GM21390 (cell line): ENCODE results near the gene SPECC1.

Experiments
- ATAC-seq: cut with Tn5 transposase; IDR thresholded peaks from one replicate; pipeline ENCODE4 v1.9.1; 2021; ENCODE audit not compliant: unreplicated experiment

The SPECC1 gene

GRCh38 chr17:20122254-20122879 is 113.2 kb downstream of the SPECC1 start:
- no peak for ATAC-seq

DNA sequence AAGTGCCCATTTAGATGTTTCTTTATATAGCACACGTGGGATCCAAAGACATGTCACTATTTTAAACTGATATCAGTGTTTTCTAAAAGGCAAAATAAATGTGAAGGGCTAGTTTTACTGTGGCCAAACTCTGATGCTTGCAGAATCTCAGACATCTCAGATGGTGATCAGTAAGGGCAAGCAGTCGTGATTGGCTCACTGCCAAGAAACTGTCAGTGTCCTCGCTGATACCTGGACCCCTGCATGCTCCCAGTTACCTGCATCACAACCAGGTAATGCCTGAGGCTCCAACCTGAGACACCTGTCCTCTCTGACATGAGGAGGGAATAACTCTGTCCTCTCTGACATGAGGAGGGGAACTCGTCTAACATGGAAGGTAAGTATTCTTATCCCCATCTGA is 114.0 kb downstream of the SPECC1 start:
- ATAC-seq = no peak

DNA sequence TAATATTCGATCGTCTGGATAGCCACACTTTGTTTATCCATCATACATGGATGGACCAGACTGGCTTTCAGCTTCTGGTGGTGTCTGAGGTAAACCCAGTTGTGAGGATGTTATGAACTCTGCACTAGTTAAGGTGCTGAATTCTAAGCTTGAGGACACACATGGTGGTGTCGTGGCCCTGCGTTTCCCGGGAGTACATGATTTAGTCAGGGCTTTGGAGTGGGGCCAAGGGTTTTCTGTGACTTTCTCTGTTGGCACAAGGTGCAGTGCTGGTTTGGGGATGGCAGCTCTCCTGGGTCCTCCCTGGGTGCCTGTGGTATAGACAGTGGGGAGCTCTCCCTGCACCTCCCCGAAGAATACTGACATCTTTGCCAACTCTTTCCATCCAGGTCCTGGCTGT is 116.6 kb downstream of the SPECC1 start:
- no peak for ATAC-seq

GRCh38 chr17:20127360-20128035 is 118.3 kb downstream of the SPECC1 start:
- ATAC-seq = no peak

GRCh38 chr17:20128036-20128667 is 119.0 kb downstream of the SPECC1 start:
- ATAC-seq = no peak

DNA sequence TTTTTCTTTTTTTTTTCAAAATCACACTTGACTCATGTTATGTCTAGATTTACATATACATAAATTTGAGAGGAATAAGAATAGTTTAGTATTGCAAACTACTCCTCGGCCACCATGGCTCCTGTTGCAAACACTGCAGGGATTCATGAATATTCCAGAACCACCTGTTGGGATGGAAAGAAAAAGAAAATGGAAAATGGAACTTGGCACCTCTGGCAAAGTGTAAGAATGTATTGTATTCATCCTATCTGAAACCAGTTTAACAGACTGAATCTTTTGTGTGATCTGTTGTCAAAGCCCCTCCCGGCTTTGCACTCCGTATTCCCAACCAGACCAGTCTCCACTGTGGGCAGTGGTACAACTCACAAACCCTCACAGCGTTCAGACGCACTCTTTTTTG is 124.4 kb downstream of the SPECC1 start:
- ATAC-seq = no peak

GRCh38 chr17:20141198-20141972 is 132.2 kb downstream of the SPECC1 start:
- no peak for ATAC-seq

GRCh38 chr17:20142268-20142667 is 133.1 kb downstream of the SPECC1 start:
- ATAC-seq = no peak

DNA sequence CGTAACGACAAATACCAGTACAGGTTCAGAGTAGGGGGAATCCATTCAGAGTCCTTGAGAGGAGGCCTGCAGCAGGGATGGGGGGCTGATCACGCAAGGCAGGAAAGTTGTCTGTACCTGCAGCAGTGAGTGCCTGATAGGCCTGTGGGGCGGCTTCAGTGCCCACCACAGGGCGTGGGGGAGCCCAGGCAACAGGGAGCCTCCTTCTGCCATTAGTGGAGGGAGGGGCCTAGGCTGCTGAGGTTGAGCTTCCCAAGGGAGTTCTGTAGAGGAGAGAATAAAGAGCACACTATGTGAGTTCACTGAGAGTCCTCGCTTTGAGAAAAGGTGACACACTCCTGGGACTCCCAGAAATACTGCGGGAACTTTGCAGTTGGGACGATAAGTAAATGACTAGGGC is 134.6 kb downstream of the SPECC1 start:
- no peak for ATAC-seq

GRCh38 chr17:20145567-20145966 is 136.4 kb downstream of the SPECC1 start:
- no peak for ATAC-seq

GRCh38 chr17:20149251-20149650 is 140.1 kb downstream of the SPECC1 start:
- no peak for ATAC-seq

DNA sequence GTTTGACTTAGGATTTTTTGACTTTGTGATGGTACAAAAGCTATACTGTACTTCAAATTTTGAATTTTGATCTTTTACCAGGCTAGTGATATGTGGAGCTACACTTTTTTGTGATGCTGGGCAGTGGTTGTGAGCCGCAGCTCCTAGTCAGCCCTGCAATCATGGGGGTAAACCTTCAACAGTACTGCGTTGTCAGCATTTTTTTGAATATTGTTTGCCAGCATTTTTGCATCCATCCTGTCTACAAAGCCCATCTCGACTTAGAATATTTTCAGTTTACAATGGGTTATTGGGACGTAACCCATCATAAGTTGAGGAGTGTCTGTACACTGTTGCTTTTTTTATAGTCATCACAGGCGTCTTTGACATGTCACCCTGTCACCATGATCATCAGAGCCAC is 142.0 kb downstream of the SPECC1 start:
- no peak for ATAC-seq

DNA sequence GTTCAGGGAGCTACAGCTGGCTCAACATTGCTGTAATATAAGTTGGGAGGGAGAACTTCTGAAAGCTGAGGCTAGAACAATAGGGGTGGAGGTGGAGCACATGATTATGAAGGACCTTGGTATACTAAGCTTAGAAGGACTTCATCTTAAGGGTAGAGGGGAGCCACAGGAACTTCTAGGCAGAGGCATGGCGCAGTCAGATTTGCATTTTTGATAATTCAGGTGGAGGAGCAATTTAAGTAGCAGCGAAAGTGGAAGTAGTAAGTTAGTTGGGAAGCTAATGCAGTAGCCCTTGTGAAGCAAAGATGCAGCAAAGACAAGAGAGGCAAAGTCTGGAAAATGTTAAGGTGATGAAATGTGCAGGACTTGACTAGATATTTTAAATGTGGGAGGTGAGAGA is 144.1 kb downstream of the SPECC1 start:
- ATAC-seq = no peak

GRCh38 chr17:20154286-20155000 is 145.3 kb downstream of the SPECC1 start:
- no peak for ATAC-seq

DNA sequence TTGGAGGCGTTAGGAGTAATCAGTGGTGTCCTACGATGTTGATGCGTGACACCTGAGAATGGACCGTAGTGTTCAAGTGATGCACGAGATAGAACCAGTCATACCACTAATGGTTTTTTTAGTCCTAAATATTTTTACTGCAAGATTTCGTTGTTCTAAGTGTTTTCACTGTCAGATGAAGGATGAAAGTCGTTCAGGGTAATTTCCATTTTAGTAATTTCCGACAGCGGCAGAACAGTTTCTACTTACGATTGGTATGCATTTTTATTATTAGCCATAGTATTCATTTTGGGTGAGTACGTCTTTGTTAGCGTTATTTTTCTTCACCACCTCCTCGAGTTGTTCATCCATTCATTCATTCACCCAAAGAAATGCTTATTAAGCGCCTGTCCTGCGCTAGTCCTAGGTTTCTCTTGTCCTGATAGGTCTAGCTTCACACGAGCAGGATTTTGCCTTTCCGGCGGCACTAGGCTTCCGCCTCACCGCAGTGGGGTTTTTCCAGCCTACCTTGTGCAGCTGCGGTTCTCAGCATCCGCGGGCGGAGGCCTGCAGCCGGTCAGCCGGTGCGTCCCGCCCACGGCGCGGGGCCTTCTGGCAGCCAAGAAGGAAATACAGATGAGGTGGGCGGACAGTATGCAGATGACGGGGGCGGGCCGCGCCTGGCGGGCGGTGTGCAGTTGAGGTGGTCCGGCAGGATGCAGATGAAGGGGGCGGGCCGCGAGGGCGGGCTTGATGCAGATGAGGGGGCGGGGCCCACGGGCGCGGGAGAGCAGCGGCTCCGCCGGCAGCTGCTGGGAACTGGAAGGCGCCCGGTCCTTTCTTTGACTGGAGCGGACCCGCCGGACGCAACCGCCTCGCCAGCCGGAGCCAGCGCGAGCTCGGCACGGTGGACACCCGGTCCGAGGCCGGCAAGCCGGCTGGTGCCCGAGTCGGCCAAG is 146.4 kb downstream of the SPECC1 start:
- ATAC-seq = peak; percentile 91

DNA sequence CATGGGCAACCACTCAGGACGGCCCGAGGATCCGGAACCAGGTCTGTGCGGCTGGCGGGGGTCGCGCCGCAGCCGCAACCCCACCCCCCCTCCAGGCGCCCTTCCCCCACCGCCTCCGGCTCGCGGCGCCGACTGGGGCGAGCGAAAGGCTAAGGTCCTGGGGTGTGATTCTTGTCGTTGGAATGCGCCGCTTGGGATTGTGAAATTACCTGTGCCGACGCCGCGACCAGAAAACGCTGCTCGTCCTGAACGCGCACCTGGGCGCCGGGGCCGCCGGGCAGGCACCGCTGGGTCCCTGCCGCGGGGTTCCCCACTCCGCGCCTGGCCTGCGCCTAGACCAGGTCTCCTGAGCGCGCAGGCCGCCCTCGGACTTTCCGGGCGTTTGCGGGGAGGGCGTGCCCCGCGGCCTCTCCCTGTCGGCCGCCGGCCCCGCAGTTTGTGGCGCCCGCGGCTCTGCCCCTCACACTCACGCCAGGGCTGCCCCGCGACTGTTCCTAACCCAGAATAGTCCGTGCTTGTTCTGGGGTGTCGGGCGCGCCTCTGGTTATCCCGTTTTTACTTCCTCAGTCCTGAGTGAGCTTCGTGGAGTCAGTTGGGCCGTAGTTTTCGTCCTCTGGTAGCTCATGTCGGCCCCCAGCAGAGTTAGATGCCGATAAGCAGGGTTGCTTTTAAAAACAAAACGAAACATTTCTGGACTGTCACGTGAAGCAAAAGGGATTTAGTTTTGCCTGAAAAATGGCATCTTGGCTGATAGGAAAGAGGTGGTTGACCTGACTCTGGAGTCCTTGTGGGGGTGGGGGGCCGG is 147.2 kb downstream of the SPECC1 start:
- peak; percentile 10 for ATAC-seq

- no peak for ATAC-seq
Observed at GRCh38 chr17:20157001-20157310, 147.8 kb downstream of the SPECC1 start.

DNA sequence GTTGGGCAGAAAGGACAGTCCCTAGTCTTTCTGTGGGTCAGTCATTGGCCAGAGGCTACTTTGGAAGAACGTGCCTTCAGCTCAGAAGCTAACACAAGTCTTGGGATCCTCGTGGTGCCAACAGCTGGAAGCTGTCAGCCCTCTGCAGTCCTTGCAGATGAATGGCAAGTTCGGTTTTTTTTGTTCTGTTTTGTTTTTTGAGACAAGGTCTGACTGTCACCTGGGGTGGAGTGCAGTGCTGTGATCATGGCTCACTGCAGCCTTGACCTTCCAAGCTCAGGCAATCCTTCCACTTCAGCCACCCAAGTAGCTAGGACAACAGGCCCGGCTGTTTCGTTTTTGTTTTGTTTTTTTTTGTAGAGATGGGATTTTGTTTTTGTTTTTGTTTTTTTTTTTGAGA is 149.4 kb downstream of the SPECC1 start:
- ATAC-seq = no peak

DNA sequence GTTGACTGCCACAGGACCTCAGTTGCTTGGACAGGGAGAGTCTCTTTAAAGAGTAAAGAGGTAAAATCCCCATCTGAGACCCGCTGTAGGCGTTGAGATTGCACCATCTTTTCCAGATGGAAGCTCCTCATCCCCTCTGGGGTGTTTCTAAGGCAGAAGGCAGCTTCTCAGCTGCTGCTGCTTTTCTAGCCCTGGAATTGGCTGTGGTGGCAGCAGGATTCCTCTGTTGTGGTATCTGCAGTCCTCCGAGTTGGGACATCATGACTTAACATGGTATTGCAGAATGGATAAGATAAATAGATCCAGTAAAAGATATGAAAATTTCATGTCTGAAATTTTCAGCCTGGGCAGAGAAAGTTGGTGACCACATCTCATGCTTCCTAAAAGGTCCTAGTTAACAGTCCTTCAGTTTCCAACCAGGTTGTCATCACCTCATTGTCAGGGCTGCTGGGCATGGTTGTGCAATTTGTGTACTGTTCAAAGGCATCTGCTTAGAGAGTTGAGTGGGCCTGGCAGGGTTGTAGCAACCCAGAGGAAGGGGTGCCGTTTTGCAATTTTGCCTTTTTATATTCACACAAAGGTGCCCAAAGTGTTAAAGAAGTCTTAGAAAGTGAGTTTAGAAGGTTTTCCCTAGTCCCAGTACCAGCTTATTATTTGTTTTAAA is 150.4 kb downstream of the SPECC1 start:
- no peak for ATAC-seq
